Measurements from ENCODE around the gene MAPK10. TPM values are rescaled to one million over a fixed set of nuclear protein-coding genes. Genes with fewer than 3 reads are reported as not detected.

MAPK10 gene
- total RNA-seq, 5 donors from 2014 or later (not counting 1 experiment from before 2014, with no cell fraction given): 0.07 to 0.35 TPM; not detected in 3

GRCh38 chr4:86389664-86390063, 29.8 kb upstream of the MAPK10 start:
- POLR2A ChIA-PET: no interaction called here
- Histone ChIP-seq H3K9me3 (no peaks in the 10 kb centered on the region), H3K36me3 (ENCODE audit: control insufficient read depth in 2 of 2, extremely low read depth in 1 of 2, insufficient read depth in 1 of 2, low read length in 1 of 2) (no peaks in the 10 kb centered on the region), H3K4me3 (ENCODE audit: control insufficient read depth in 1 of 2, extremely low read depth in 1 of 2, low read length in 1 of 2) (no peak overlapping the region), H3K4me1 (ENCODE audit: control insufficient read depth in 1 of 2, extremely low read depth in 1 of 2, insufficient read depth in 2 of 2, low read length in 2 of 2) (no peaks in the 10 kb centered on the region), H3K27me3 (replicated peaks in 1 of 2; ENCODE audit: control insufficient read depth in 2 of 2, extremely low read depth in 1 of 2, insufficient read depth in 2 of 2, low read length in 1 of 2) (no peaks in the 10 kb centered on the region), H3K27ac (ENCODE audit: low read length) (no peak overlapping the region)
- CTCF ChIA-PET: no interaction called here
- peaks cover 1 to 5% of the 10 kb centered on the region in 2 donors for H3K27me3 Mint-ChIP-seq
- H3K4me3 Mint-ChIP-seq: no peak overlapping the region
- DNase-seq (no peak), ATAC-seq (replicated peaks in 1 of 4) (no peak)
- no peaks in the 10 kb centered on the region for H3K9me3 Mint-ChIP-seq
- H3K27ac Mint-ChIP-seq: no peak overlapping the region
- no peaks in the 10 kb centered on the region for H3K36me3 Mint-ChIP-seq
- WGBS (ENCODE audit: insufficient coverage): no CpG with 5 or more reads among the region's 1 CpG
- H3K4me1 Mint-ChIP-seq: no peaks in the 10 kb centered on the region

- Histone ChIP-seq H3K4me1 (ENCODE audit: control insufficient read depth in 1 of 2, extremely low read depth in 1 of 2, insufficient read depth in 2 of 2, low read length in 2 of 2) (no peaks in the 10 kb centered on the region), H3K36me3 (ENCODE audit: control insufficient read depth in 2 of 2, extremely low read depth in 1 of 2, insufficient read depth in 1 of 2, low read length in 1 of 2) (no peaks in the 10 kb centered on the region), H3K27me3 (replicated peaks in 1 of 2; ENCODE audit: control insufficient read depth in 2 of 2, extremely low read depth in 1 of 2, insufficient read depth in 2 of 2, low read length in 1 of 2) (no peaks in the 10 kb centered on the region), H3K27ac (ENCODE audit: low read length) (no peak overlapping the region), H3K4me3 (ENCODE audit: control insufficient read depth in 1 of 2, extremely low read depth in 1 of 2, low read length in 1 of 2) (no peak overlapping the region), H3K9me3 (no peaks in the 10 kb centered on the region)
- no peak for ATAC-seq (replicated peaks in 1 of 4)
- H3K9me3 Mint-ChIP-seq: no peaks in the 10 kb centered on the region
- ChIA-PET CTCF (no interaction called here), POLR2A (no interaction called here)
- no CpG with 5 or more reads among the region's 1 CpG for WGBS (ENCODE audit: insufficient coverage)
- H3K4me3 Mint-ChIP-seq: no peak overlapping the region
- H3K4me1 Mint-ChIP-seq: no peaks in the 10 kb centered on the region
- no peaks in the 10 kb centered on the region for H3K36me3 Mint-ChIP-seq
- H3K27me3 Mint-ChIP-seq: peaks cover 1 to 8% of the 10 kb centered on the region in 2 donors
- no peak overlapping the region for H3K27ac Mint-ChIP-seq
- DNase-seq: no peak
These were observed 28.4 kb upstream of the MAPK10 start for GRCh38 chr4:86388252-86388651.

- WGBS (ENCODE audit: insufficient coverage): 29% methylated on average over 4 of the region's 6 CpGs
- no peaks in the 10 kb centered on the region for H3K9me3 ChIP-seq
- no peak overlapping the region for H3K27ac ChIP-seq (ENCODE audit: low read length)
These were observed 27.1 kb upstream of the MAPK10 start for GRCh38 chr4:86386817-86387415.

GRCh38 chr4:86386201-86386600, 26.3 kb upstream of the MAPK10 start:
- Mint-ChIP-seq H3K27me3 (peaks cover 1 to 8% of the 10 kb centered on the region in 2 donors), H3K27ac (no peak overlapping the region), H3K36me3 (no peaks in the 10 kb centered on the region), H3K4me3 (no peak overlapping the region), H3K9me3 (no peaks in the 10 kb centered on the region), H3K4me1 (no peaks in the 10 kb centered on the region)
- no peak for ATAC-seq (replicated peaks in 1 of 4)
- ChIA-PET POLR2A (no interaction called here), CTCF (no interaction called here)
- Histone ChIP-seq H3K4me3 (ENCODE audit: control insufficient read depth in 1 of 2, extremely low read depth in 1 of 2, low read length in 1 of 2) (no peak overlapping the region), H3K27me3 (replicated peaks in 1 of 2; ENCODE audit: control insufficient read depth in 2 of 2, extremely low read depth in 1 of 2, insufficient read depth in 2 of 2, low read length in 1 of 2) (no peaks in the 10 kb centered on the region), H3K4me1 (ENCODE audit: control insufficient read depth in 1 of 2, extremely low read depth in 1 of 2, insufficient read depth in 2 of 2, low read length in 2 of 2) (no peaks in the 10 kb centered on the region), H3K27ac (ENCODE audit: low read length) (no peak overlapping the region), H3K36me3 (ENCODE audit: control insufficient read depth in 2 of 2, extremely low read depth in 1 of 2, insufficient read depth in 1 of 2, low read length in 1 of 2) (no peaks in the 10 kb centered on the region), H3K9me3 (no peaks in the 10 kb centered on the region)
- no peak for DNase-seq
- WGBS (ENCODE audit: insufficient coverage): no CpG with 5 or more reads among the region's 5 CpGs

More at GRCh38 chr4:86386817-86387415, 27.1 kb upstream of the MAPK10 start:
- ChIA-PET CTCF (no interaction called here), POLR2A (no interaction called here)
- Histone ChIP-seq H3K4me1 (ENCODE audit: control insufficient read depth in 1 of 2, extremely low read depth in 1 of 2, insufficient read depth in 2 of 2, low read length in 2 of 2) (no peaks in the 10 kb centered on the region), H3K4me3 (ENCODE audit: control insufficient read depth in 1 of 2, extremely low read depth in 1 of 2, low read length in 1 of 2) (no peak overlapping the region), H3K36me3 (ENCODE audit: control insufficient read depth in 2 of 2, extremely low read depth in 1 of 2, insufficient read depth in 1 of 2, low read length in 1 of 2) (no peaks in the 10 kb centered on the region), H3K27me3 (replicated peaks in 1 of 2; ENCODE audit: control insufficient read depth in 2 of 2, extremely low read depth in 1 of 2, insufficient read depth in 2 of 2, low read length in 1 of 2) (no peaks in the 10 kb centered on the region)
- no peaks in the 10 kb centered on the region for H3K4me1 Mint-ChIP-seq
- DNase-seq (no peak), ATAC-seq (replicated peaks in 1 of 4) (no peak)
- no peak overlapping the region for H3K27ac Mint-ChIP-seq
- no peak overlapping the region for H3K4me3 Mint-ChIP-seq
- H3K9me3 Mint-ChIP-seq: no peaks in the 10 kb centered on the region
- peaks cover 1 to 8% of the 10 kb centered on the region in 2 donors for H3K27me3 Mint-ChIP-seq
- H3K36me3 Mint-ChIP-seq: no peaks in the 10 kb centered on the region

- H3K4me3 Mint-ChIP-seq: no peak overlapping the region
- no peaks in the 10 kb centered on the region for H3K27me3 ChIP-seq (replicated peaks in 1 of 2; ENCODE audit: control insufficient read depth in 2 of 2, extremely low read depth in 1 of 2, insufficient read depth in 2 of 2, low read length in 1 of 2)
- no peaks in the 10 kb centered on the region for H3K4me1 Mint-ChIP-seq
- H3K4me3 ChIP-seq (ENCODE audit: control insufficient read depth in 1 of 2, extremely low read depth in 1 of 2, low read length in 1 of 2): no peak overlapping the region
- peaks cover 0 to 10% (median 0%) of the 10 kb centered on the region in 3 donors for H3K9me3 Mint-ChIP-seq
- CTCF ChIA-PET: no interaction called here
- H3K36me3 Mint-ChIP-seq: no peaks in the 10 kb centered on the region
- no peaks in the 10 kb centered on the region for H3K36me3 ChIP-seq (ENCODE audit: control insufficient read depth in 2 of 2, extremely low read depth in 1 of 2, insufficient read depth in 1 of 2, low read length in 1 of 2)
- H3K9me3 ChIP-seq: no peaks in the 10 kb centered on the region
- H3K27me3 Mint-ChIP-seq: peaks cover under 1 to 3% of the 10 kb centered on the region in 2 donors
- POLR2A ChIA-PET: no interaction called here
- no peak overlapping the region for H3K27ac Mint-ChIP-seq
- DNase-seq: no peak
- no peak for ATAC-seq (replicated peaks in 1 of 4)
- H3K27ac ChIP-seq (ENCODE audit: low read length): no peak overlapping the region
- H3K4me1 ChIP-seq (ENCODE audit: control insufficient read depth in 1 of 2, extremely low read depth in 1 of 2, insufficient read depth in 2 of 2, low read length in 2 of 2): no peaks in the 10 kb centered on the region
- WGBS (ENCODE audit: insufficient coverage): 85% methylated on average over 2 of the region's 4 CpGs
These were observed 21.6 kb upstream of the MAPK10 start for GRCh38 chr4:86381431-86381830.

- H3K27me3 Mint-ChIP-seq: peaks cover 0 to 3% of the 10 kb centered on the region in 2 donors
- no peak overlapping the region for H3K4me3 Mint-ChIP-seq
- H3K9me3 ChIP-seq: no peaks in the 10 kb centered on the region
- ChIA-PET CTCF (no interaction called here), POLR2A (no interaction called here)
- no peaks in the 10 kb centered on the region for H3K36me3 ChIP-seq (ENCODE audit: control insufficient read depth in 2 of 2, extremely low read depth in 1 of 2, insufficient read depth in 1 of 2, low read length in 1 of 2)
- no peaks in the 10 kb centered on the region for H3K4me1 ChIP-seq (ENCODE audit: control insufficient read depth in 1 of 2, extremely low read depth in 1 of 2, insufficient read depth in 2 of 2, low read length in 2 of 2)
- H3K36me3 Mint-ChIP-seq: no peaks in the 10 kb centered on the region
- ATAC-seq (replicated peaks in 1 of 4) (no peak), DNase-seq (no peak)
- no peaks in the 10 kb centered on the region for H3K27me3 ChIP-seq (replicated peaks in 1 of 2; ENCODE audit: control insufficient read depth in 2 of 2, extremely low read depth in 1 of 2, insufficient read depth in 2 of 2, low read length in 1 of 2)
- no peak overlapping the region for H3K27ac Mint-ChIP-seq
- no peaks in the 10 kb centered on the region for H3K4me1 Mint-ChIP-seq
- no peak overlapping the region for H3K27ac ChIP-seq (ENCODE audit: low read length)
- no peak overlapping the region for H3K4me3 ChIP-seq (ENCODE audit: control insufficient read depth in 1 of 2, extremely low read depth in 1 of 2, low read length in 1 of 2)
- H3K9me3 Mint-ChIP-seq: peaks cover 0 to 10% (median 0%) of the 10 kb centered on the region in 3 donors
These were observed 20.4 kb upstream of the MAPK10 start for GRCh38 chr4:86380181-86380724.

GRCh38 chr4:86376850-86377249, 17.0 kb upstream of the MAPK10 start:
- Mint-ChIP-seq H3K4me1 (no peaks in the 10 kb centered on the region), H3K9me3 (peaks cover 3 to 17% (median 5%) of the 10 kb centered on the region in 3 donors), H3K36me3 (no peaks in the 10 kb centered on the region), H3K27ac (no peak overlapping the region), H3K27me3 (no peaks in the 10 kb centered on the region), H3K4me3 (no peak overlapping the region)
- Histone ChIP-seq H3K36me3 (ENCODE audit: control insufficient read depth in 2 of 2, extremely low read depth in 1 of 2, insufficient read depth in 1 of 2, low read length in 1 of 2) (no peaks in the 10 kb centered on the region), H3K4me1 (ENCODE audit: control insufficient read depth in 1 of 2, extremely low read depth in 1 of 2, insufficient read depth in 2 of 2, low read length in 2 of 2) (no peaks in the 10 kb centered on the region), H3K4me3 (ENCODE audit: control insufficient read depth in 1 of 2, extremely low read depth in 1 of 2, low read length in 1 of 2) (no peak overlapping the region), H3K27me3 (replicated peaks in 1 of 2; ENCODE audit: control insufficient read depth in 2 of 2, extremely low read depth in 1 of 2, insufficient read depth in 2 of 2, low read length in 1 of 2) (no peaks in the 10 kb centered on the region), H3K9me3 (no peaks in the 10 kb centered on the region), H3K27ac (ENCODE audit: low read length) (no peak overlapping the region)
- POLR2A ChIA-PET: no interaction called here
- DNase-seq: no peak
- CTCF ChIA-PET: no interaction called here
- ATAC-seq (replicated peaks in 1 of 4): no peak
- WGBS (ENCODE audit: insufficient coverage): no CpG with 5 or more reads among the region's 1 CpG
